Panc1 (cell line): ENCODE results near the gene TSPAN4. TPM values are rescaled to one million over a fixed set of nuclear protein-coding genes. Genes with fewer than 3 reads are reported as not detected.

Experiments
- ATAC-seq: fragments of 200-7000 bp; cut with Tn5 transposase; 2 replicates; pipeline ENCODE4 v1.9.1; 2020; ENCODE audit warnings: mild to moderate bottlenecking, moderate library complexity
- BruUV-seq: library from RNA; stranded (reverse); fragments of 400-500 nt; replicated peaks from 2 replicates; lab custom pipeline; 2021; lab: Mats Ljungman, UMichigan
- CTCF ChIA-PET: fragments of 300-600 bp; sonication (Branson Sonifier 250); formaldehyde crosslinking; loops from one replicate; lab custom pipeline; 2022; ENCODE audit warnings: antibody characterized with exemption; lab: Charles Lee
- POLR2A ChIA-PET: fragments of 300-600 bp; sonication (Branson Sonifier 250); formaldehyde crosslinking; loops from one replicate; lab custom pipeline; 2022; ENCODE audit warnings: antibody characterized with exemption; lab: Charles Lee
- DNase-seq: peaks from one replicate; pipeline ENCODE4 v3.0.0-alpha.2; 2010; ENCODE audit warnings: low read depth, low spot score
- H3K27ac ChIP-seq: 2 replicates; pipeline ENCODE4 v1.5.1; 2011; ENCODE audit warnings: mild to moderate bottlenecking, low read length, inconsistent platforms
- H3K27me3 ChIP-seq: fragments of 200-500 bp; sonication (Bioruptor generic); 2 replicates; pipeline ENCODE4 v1.6.0; 2014; ENCODE audit warnings: low read length, inconsistent platforms; ENCODE audit not compliant: control insufficient read depth, insufficient read depth
- H3K36me3 ChIP-seq: fragments of 200-500 bp; sonication (Bioruptor generic); 2 replicates; pipeline ENCODE4 v1.5.1; 2014; ENCODE audit warnings: inconsistent platforms, mild to moderate bottlenecking, low read length, moderate library complexity; ENCODE audit not compliant: control insufficient read depth, insufficient read depth
- H3K4me1 ChIP-seq: 2 replicates; pipeline ENCODE4 v1.5.1; 2011; ENCODE audit warnings: inconsistent platforms, mild to moderate bottlenecking, low read length, moderate library complexity; ENCODE audit not compliant: control insufficient read depth, insufficient read depth
- H3K4me3 ChIP-seq, 2 experiments: 2 replicates each; pipeline ENCODE4 v1.5.1; 2011 to 2012; ENCODE audit warnings: low read depth in 2 of 2, low read length in 2 of 2, mild to moderate bottlenecking in 2 of 2, inconsistent platforms in 1 of 2, moderate library complexity in 1 of 2
- H3K9me3 ChIP-seq: fragments of 200-500 bp; sonication (Bioruptor generic); 2 replicates; pipeline ENCODE4 v1.5.1; 2014; ENCODE audit warnings: low read depth, mild to moderate bottlenecking, inconsistent platforms, low read length, moderate library complexity; ENCODE audit not compliant: control insufficient read depth, insufficient read depth
- CTCF ChIP-seq: fragments of 450-650 bp; IDR thresholded peaks from 2 replicates; pipeline ENCODE4 v1.5.1; 2017; ENCODE audit warnings: mild to moderate bottlenecking
- POLR2AphosphoS5 ChIP-seq: IDR thresholded peaks from 2 replicates; pipeline ENCODE4 v1.6.1; 2012; ENCODE audit warnings: mild to moderate bottlenecking, low read depth, low read length, moderate library complexity
- REST ChIP-seq, 2 experiments: IDR thresholded peaks; 2 replicates each; pipeline ENCODE4 v1.6.1; 2011 to 2012; ENCODE audit warnings: low read depth in 2 of 2, control low read depth in 1 of 2, low read length in 1 of 2, mild to moderate bottlenecking in 1 of 2, moderate library complexity in 1 of 2; ENCODE audit not compliant: insufficient read depth in 1 of 2
- SIN3A ChIP-seq: IDR thresholded peaks from 2 replicates; pipeline ENCODE4 v1.6.1; 2012; ENCODE audit warnings: low read depth, mild to moderate bottlenecking, low read length, moderate library complexity, borderline replicate concordance; ENCODE audit not compliant: insufficient read depth
- TCF7L2 ChIP-seq: IDR thresholded peaks from 2 replicates; pipeline ENCODE4 v1.6.1; 2011; ENCODE audit warnings: mild to moderate bottlenecking, low read depth, low read length, inconsistent platforms
- in situ Hi-C: cut with HindIII; loops from 2 replicates; pipeline ENCODE4 v1.10.0; 2016; ENCODE audit warnings: low sequenced_read_pairs, low pct_unique_long_range_greater_than_20kb
- intact Hi-C: fragments of 100-400 bp; cut with micrococcal nuclease; formaldehyde crosslinking; loops from one replicate; pipeline ENCODE4 v1.10.0; 2022; ENCODE audit not compliant: unreplicated experiment
- total RNA-seq: library from RNA; stranded (reverse); gene quantifications from one replicate; pipeline ENCODE4 v1.2.1, GENCODE V29; 2021; ENCODE audit not compliant: unreplicated experiment

TSPAN4 gene
- total RNA-seq, 1 experiment from 2014 or later: 187 TPM

- Histone ChIP-seq H3K36me3 (peaks cover 3% of the 10 kb centered on the region; the same call in 1 of the 2 replicates), H3K27ac (peak overlapping the region; percentile 21), H3K4me3 (no peak overlapping the region), H3K27me3 (no peaks in the 10 kb centered on the region), H3K9me3 (no peaks in the 10 kb centered on the region), H3K4me1 (peaks cover 67% of the 10 kb centered on the region)
- intact Hi-C loops: no loop called here
- DNase-seq: no peak
- no TSS peak for BruUV-seq
- in situ Hi-C loops: no loop called here
- ChIA-PET CTCF (interaction anchor here (0.6 to 0.9 kb wide), 4 partner anchors 15 to 198 kb away, joined by 3 to 17 read pairs (median 3); partner anchors contain the start of gene CHID1), POLR2A (no interaction called here)
- no peak for ATAC-seq
- peak; percentile 99 for TF ChIP-seq CTCF
- TF ChIP-seq SIN3A: no peak
- no peak for TF ChIP-seq REST (IDR thresholded peaks at IDR 0.05; ENCODE audit: insufficient read depth in 1 of 2, low read depth in 2 of 2, low read length in 1 of 2)
- TF ChIP-seq POLR2AphosphoS5: 0 out of 2 replicates have a peak, but pooled peaks have one; percentile 32
- no peak for TF ChIP-seq TCF7L2
Measured at GRCh38 chr11:848380-848931, 5.8 kb downstream of the TSPAN4 start.

- no TSS peak for BruUV-seq
- ChIA-PET CTCF (interaction anchor here (0.7 to 0.9 kb wide), 2 partner anchors 14 to 61 kb away, joined by 3 read pairs; partner anchors contain the start of gene CHID1), POLR2A (no interaction called here)
- Histone ChIP-seq H3K4me1 (peaks cover 59% of the 10 kb centered on the region), H3K4me3 (no peak overlapping the region), H3K27me3 (no peaks in the 10 kb centered on the region), H3K36me3 (peaks cover 3% of the 10 kb centered on the region; the same call in 1 of the 2 replicates), H3K27ac (no peak overlapping the region), H3K9me3 (no peaks in the 10 kb centered on the region)
- in situ Hi-C loops: no loop called here
- ATAC-seq (no peak), DNase-seq (no peak)
- intact Hi-C loops: no loop called here
- TF ChIP-seq SIN3A (no peak), POLR2AphosphoS5 (no peak), TCF7L2 (no peak), REST (IDR thresholded peaks at IDR 0.05; ENCODE audit: insufficient read depth in 1 of 2, low read depth in 2 of 2, low read length in 1 of 2) (no peak), CTCF (no peak)
Measured at GRCh38 chr11:849104-849824, 6.6 kb downstream of the TSPAN4 start.
